HepG2 (cell line): ENCODE data around the gene NSUN2. TPM values are rescaled to one million over a fixed set of nuclear protein-coding genes. Genes with fewer than 3 reads are reported as not detected.

Experiments
- ATAC-seq: fragments of 200-7000 bp; cut with Tn5 transposase; 3 replicates; pipeline ENCODE4 v1.9.1; 2020; ENCODE audit warnings: mild to moderate bottlenecking, moderate library complexity
- BruUV-seq: library from RNA; stranded (reverse); fragments of 400-500 nt; replicated peaks from 2 replicates; lab custom pipeline; 2021; lab: Mats Ljungman, UMichigan
- CTCF ChIA-PET: fragments of 300-600 bp; formaldehyde crosslinking; extraction: SDS; loops from one replicate; lab custom pipeline; 2021; ENCODE audit warnings: low total read pairs, inconsistent platforms, low intra/inter-chr PET ratio; lab: Yijun Ruan, JAX
- POLR2A ChIA-PET: fragments of 350-600 bp; sonication (Branson Sonifier 250); formaldehyde crosslinking; loops from one replicate; lab custom pipeline; 2020; ENCODE audit warnings: antibody characterized with exemption, inconsistent platforms; lab: Yijun Ruan, JAX
- DNase-seq: peaks from one replicate; pipeline ENCODE4 v3.0.0-alpha.2; 2015; ENCODE audit warnings: low spot score
- FAIRE-seq: peaks from 3 replicates; lab custom pipeline; 2011; peaks lifted over from hg19 to GRCh38; lab: Jason Lieb, UNC
- H2AFZ ChIP-seq: one replicate; pipeline ENCODE4 v1.6.1; 2011; ENCODE audit warnings: low read length, inconsistent platforms
- H3K27ac ChIP-seq: fragments of 300-600 bp; 3 replicates; pipeline ENCODE4 v1.8.0; 2011; ENCODE audit warnings: mixed run types, mild to moderate bottlenecking, mixed read lengths, low read length, inconsistent platforms; ENCODE audit not compliant: insufficient read depth; ENCODE audit errors: extremely low read length
- H3K27me3 ChIP-seq, 2 experiments: fragments of 200-600 bp in 1 of 2; 2 replicates in 1 of 2; 3 replicates in 1 of 2; pipeline versions ENCODE4 v1.6.0 to v1.8.0; 2011; ENCODE audit warnings: low read length in 2 of 2, mild to moderate bottlenecking in 2 of 2, moderate library complexity in 2 of 2, inconsistent platforms in 1 of 2; ENCODE audit not compliant: insufficient read depth in 2 of 2, control insufficient read depth in 1 of 2
- H3K36me3 ChIP-seq, 2 experiments: fragments of 200-600 bp in 1 of 2; replicated peaks in 1 of 2; 2 replicates in 1 of 2; 3 replicates in 1 of 2; pipeline versions ENCODE4 v1.5.1 to v1.8.0; 2011; ENCODE audit warnings: low read length in 2 of 2, inconsistent platforms in 1 of 2; ENCODE audit not compliant: insufficient read depth in 2 of 2, control insufficient read depth in 1 of 2
- H3K4me1 ChIP-seq: 2 replicates; pipeline ENCODE4 v1.5.1; 2012; ENCODE audit warnings: low read length, inconsistent platforms; ENCODE audit not compliant: insufficient read depth
- H3K4me2 ChIP-seq: 2 replicates; pipeline ENCODE4 v1.6.0; 2011; ENCODE audit warnings: low read depth, low read length, inconsistent platforms
- H3K4me3 ChIP-seq, 3 experiments: fragments of 200-600 bp in 1 of 3; sonication (generic), shearing (Covaris generic) in 1 of 3; replicated peaks in 1 of 3; 2 replicates each; pipeline ENCODE4 v1.5.1; 2011 to 2016; ENCODE audit warnings: low read length in 3 of 3, inconsistent platforms in 2 of 3, low read depth in 2 of 3, mild to moderate bottlenecking in 2 of 3, control low read depth in 1 of 3, mixed read lengths in 1 of 3; ENCODE audit not compliant: insufficient read depth in 1 of 3
- H3K79me2 ChIP-seq: one replicate; pipeline ENCODE4 v1.6.1; 2011; ENCODE audit warnings: low read length, inconsistent platforms; ENCODE audit not compliant: insufficient read depth
- H3K9ac ChIP-seq: 2 replicates; pipeline ENCODE4 v1.6.0; 2011; ENCODE audit warnings: mild to moderate bottlenecking, low read depth, low read length, inconsistent platforms; ENCODE audit not compliant: insufficient read depth
- H3K9me3 ChIP-seq: 2 replicates; pipeline ENCODE4 v1.5.1; 2012; ENCODE audit warnings: mild to moderate bottlenecking, low read length
- H4K20me1 ChIP-seq: 2 replicates; pipeline ENCODE4 v1.6.0; 2011; ENCODE audit warnings: inconsistent platforms, mild to moderate bottlenecking, low read length, moderate library complexity; ENCODE audit not compliant: insufficient read depth
- SOX13 ChIP-seq, 3 experiments: fragments of 450-650 bp in 1 of 3; sonication (generic) in 1 of 3; formaldehyde crosslinking in 1 of 3; IDR thresholded peaks in 2 of 3; conservative IDR thresholded peaks in 1 of 3; 2 replicates each; pipeline versions ENCODE4 v1.5.0 to v1.6.1; 2016 to 2020; ENCODE audit warnings: antibody characterized with exemption in 1 of 3, mild to moderate bottlenecking in 1 of 3, missing compliant biosample characterization in 1 of 3, missing genetic modification reagents in 1 of 3, moderate library complexity in 1 of 3
- ZNF460 ChIP-seq: sonication (generic); formaldehyde crosslinking; IDR thresholded peaks from 2 replicates; pipeline ENCODE4 v1.5.1; 2020; ENCODE audit warnings: missing genetic modification reagents, mild to moderate bottlenecking, borderline replicate concordance
- WGBS: methylation state at CpG from one replicate; pipeline ENCODE4 v1.1.6; 2017; ENCODE audit warnings: low lambda C conversion rate; 5-methylcytosine and 5-hydroxymethylcytosine counted together
- in situ Hi-C: cut with HindIII; loops from 2 replicates; pipeline ENCODE4 v1.10.0; 2017; ENCODE audit warnings: low pct_unique_long_range_greater_than_20kb; ENCODE audit not compliant: extremely low pct_ligation_motif_present
- intact Hi-C: fragments of 100-400 bp; cut with micrococcal nuclease; formaldehyde crosslinking; loops from one replicate; pipeline ENCODE4 v1.10.0; 2022; ENCODE audit not compliant: unreplicated experiment
- polyA plus RNA-seq, 8 experiments: library from polyadenylated mRNA; depleted of rRNA in 3 of 8; stranded (reverse) in 7 of 8; unstranded in 1 of 8; fragments of >200 nt; fragmentation: Illumina TruSeq in 4 of 8; extraction: Trizol in 4 of 8; gene quantifications; 2 replicates each; pipeline versions ENCODE4 v1.2.1 to v1.2.3, GENCODE V29; 2011 to 2016; ENCODE audit warnings: low read depth in 4 of 8, missing spikeins in 1 of 8, mixed read lengths in 1 of 8; ENCODE audit not compliant: insufficient read depth in 1 of 8
- total RNA-seq, 5 experiments: library from RNA; depleted of rRNA; stranded (reverse); fragments of >200 nt; fragmentation: Illumina TruSeq; extraction: Trizol; gene quantifications; 2 replicates each; pipeline ENCODE4 v1.2.3, GENCODE V29; 2016; ENCODE audit warnings: low read depth in 1 of 5
- TF ChIP-seq, protein P1 (sequence below): sonication (generic); formaldehyde crosslinking; IDR thresholded peaks from 2 replicates; pipeline ENCODE4 v1.8.0; 2022; ENCODE audit warnings: mild to moderate bottlenecking, missing genetic modification reagents; ENCODE audit not compliant: insufficient replicate concordance
- TF ChIP-seq, protein P2 (sequence below): sonication (generic); formaldehyde crosslinking; conservative IDR thresholded peaks from 2 replicates; pipeline ENCODE4 v1.4.0; 2020; ENCODE audit warnings: missing genetic modification reagents

Gene NSUN2
- total and polyA plus RNA-seq, 2 of the 13 experiments (the other 11 are each of a cell fraction or from before 2014, with no cell fraction given), result 51.7 to 69.1 TPM

DNA sequence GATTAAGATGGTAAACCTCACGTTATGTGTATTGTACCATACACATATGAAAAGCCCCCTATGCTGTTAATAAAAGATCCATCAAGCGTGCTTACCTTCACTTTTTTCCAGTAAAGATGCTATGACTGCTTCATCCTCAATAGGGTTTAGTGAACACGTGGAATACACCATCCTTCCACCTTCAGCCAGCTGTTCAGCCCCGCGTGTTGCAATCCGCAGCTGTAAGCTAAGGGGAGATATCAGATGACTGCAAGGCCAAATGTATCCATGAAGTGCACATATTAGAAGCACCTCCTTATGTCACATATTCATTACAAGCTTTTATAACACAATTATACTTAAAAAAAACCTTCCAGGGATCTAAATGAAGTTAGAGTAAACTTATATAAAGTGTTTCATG, 16.2 kb downstream of the NSUN2 start (continued):
- TF ChIP-seq, protein P1, sequence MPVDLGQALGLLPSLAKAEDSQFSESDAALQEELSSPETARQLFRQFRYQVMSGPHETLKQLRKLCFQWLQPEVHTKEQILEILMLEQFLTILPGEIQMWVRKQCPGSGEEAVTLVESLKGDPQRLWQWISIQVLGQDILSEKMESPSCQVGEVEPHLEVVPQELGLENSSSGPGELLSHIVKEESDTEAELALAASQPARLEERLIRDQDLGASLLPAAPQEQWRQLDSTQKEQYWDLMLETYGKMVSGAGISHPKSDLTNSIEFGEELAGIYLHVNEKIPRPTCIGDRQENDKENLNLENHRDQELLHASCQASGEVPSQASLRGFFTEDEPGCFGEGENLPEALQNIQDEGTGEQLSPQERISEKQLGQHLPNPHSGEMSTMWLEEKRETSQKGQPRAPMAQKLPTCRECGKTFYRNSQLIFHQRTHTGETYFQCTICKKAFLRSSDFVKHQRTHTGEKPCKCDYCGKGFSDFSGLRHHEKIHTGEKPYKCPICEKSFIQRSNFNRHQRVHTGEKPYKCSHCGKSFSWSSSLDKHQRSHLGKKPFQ (CRISPR knock-in tag), result no peak
- TF ChIP-seq ZNF460 (CRISPR knock-in tag), result no peak
- TF ChIP-seq, protein P2, sequence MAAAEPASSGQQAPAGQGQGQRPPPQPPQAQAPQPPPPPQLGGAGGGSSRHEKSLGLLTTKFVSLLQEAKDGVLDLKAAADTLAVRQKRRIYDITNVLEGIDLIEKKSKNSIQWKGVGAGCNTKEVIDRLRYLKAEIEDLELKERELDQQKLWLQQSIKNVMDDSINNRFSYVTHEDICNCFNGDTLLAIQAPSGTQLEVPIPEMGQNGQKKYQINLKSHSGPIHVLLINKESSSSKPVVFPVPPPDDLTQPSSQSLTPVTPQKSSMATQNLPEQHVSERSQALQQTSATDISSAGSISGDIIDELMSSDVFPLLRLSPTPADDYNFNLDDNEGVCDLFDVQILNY (CRISPR knock-in tag), result no peak

DNA sequence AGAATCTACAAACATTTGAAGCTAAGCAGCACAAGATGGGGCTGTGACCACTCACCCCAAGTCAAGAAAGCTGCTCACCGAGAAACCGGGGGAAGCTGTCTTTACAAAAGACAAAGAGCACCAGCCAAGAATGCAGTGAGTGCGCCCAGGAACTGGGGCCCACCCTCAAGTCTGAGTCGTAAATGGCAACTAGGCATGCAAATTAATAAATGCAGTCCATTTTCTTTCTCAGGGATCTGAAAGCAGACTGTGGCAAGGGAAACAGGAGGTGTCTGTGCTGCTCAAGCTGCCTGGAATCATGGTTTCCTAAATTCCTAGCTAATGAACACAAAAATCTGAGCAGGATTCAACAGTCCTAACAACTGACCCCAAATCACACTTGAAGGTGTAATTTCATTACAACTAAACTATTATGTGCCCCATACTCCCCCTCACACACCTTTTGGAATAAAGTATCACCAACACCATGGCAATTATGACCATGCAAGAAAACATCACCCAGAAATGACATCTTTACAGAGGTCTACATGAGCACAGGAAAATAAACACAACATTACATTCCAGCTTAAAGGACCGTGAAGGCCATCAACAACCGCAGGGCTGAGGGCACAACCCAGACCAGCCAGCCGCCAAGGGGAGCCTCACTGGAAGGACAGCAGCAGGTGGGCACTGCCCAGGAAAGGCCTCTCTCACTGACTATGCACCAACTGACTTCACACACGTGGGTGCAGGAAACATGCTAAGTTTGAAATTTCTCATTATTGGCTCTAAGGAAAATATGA, 17.6 kb downstream of the NSUN2 start:
- Histone ChIP-seq H3K4me2 (no peak overlapping the region), H3K4me3 (no peak overlapping the region), H2AFZ (no peak overlapping the region), H3K27me3 (no peaks in the 10 kb centered on the region), H4K20me1 (no peaks in the 10 kb centered on the region), H3K79me2 (peaks cover 10% of the 10 kb centered on the region), H3K27ac (no peak overlapping the region), H3K4me1 (no peaks in the 10 kb centered on the region), H3K9me3 (no peaks in the 10 kb centered on the region), H3K36me3 (peaks cover 55 to 91% of the 10 kb centered on the region in 2 experiments), H3K9ac (no peak overlapping the region)
- no peak for FAIRE-seq
- no peak for DNase-seq
- TF ChIP-seq SOX13 (IDR thresholded peaks at IDR 0.05) (no peak), SOX13 (CRISPR knock-in tag; conservative IDR thresholded peaks at IDR 0.05 in 1 of 2, IDR thresholded peaks at IDR 0.05 in 1 of 2) (no peak)
- POLR2A ChIA-PET, result no interaction called here
- in situ Hi-C loops (no loop called here), intact Hi-C loops (no loop called here)
- WGBS, result 97% methylated on average over 8 of the region's 8 CpGs
- no TSS peak for BruUV-seq
- CTCF ChIA-PET, result no interaction called here
- ATAC-seq, result no peak
